Neural crest cell (in vitro differentiated cells): ENCODE measurements around the gene ANGEL2. TPM values are rescaled to one million over a fixed set of nuclear protein-coding genes. Genes with fewer than 3 reads are reported as not detected.

Experiments
- DNase-seq: peaks from one replicate; pipeline ENCODE4 v3.0.0; 2021; ENCODE audit warnings: low read depth, mixed read lengths, low spot score
- H3K27ac Mint-ChIP-seq: one replicate; pipeline ENCODE4 v1.8.0; 2021; ENCODE audit warnings: mild to moderate bottlenecking, mixed read lengths; ENCODE audit not compliant: unreplicated experiment
- H3K27me3 Mint-ChIP-seq: 2 replicates; pipeline ENCODE4 v1.8.0; 2021; ENCODE audit warnings: low read depth, mild to moderate bottlenecking, mixed read lengths
- H3K36me3 Mint-ChIP-seq: 2 replicates; pipeline ENCODE4 v1.8.0; 2021; ENCODE audit warnings: low read depth, mild to moderate bottlenecking, mixed read lengths
- H3K4me1 Mint-ChIP-seq: 2 replicates; pipeline ENCODE4 v1.8.0; 2021; ENCODE audit warnings: mixed read lengths
- H3K4me3 Mint-ChIP-seq: one replicate; pipeline ENCODE4 v1.8.0; 2021; ENCODE audit warnings: mild to moderate bottlenecking, mixed read lengths
- H3K9me3 Mint-ChIP-seq: 2 replicates; pipeline ENCODE4 v1.8.0; 2021; ENCODE audit warnings: mixed read lengths
- total RNA-seq: library from RNA; stranded (reverse); gene quantifications from 2 replicates; pipeline ENCODE4 v1.2.1, GENCODE V29; 2021
- TF ChIP-seq, protein P1 (sequence below): fragments of 200-600 bp; sonication (generic); conservative IDR thresholded peaks from 2 replicates; pipeline ENCODE4 v1.5.0; 2021; ENCODE audit warnings: antibody characterized with exemption, mild to moderate bottlenecking

Gene ANGEL2
- total RNA-seq, 1 donor from 2014 or later = 49.0 TPM

GRCh38 chr1:213055767-213056166 is 40.1 kb upstream of the ANGEL2 start:
- no peak overlapping the region for H3K27ac Mint-ChIP-seq
- DNase-seq = no peak
- H3K4me3 Mint-ChIP-seq = no peak overlapping the region
- peaks cover 5% of the 10 kb centered on the region for H3K36me3 Mint-ChIP-seq
- no peaks in the 10 kb centered on the region for H3K27me3 Mint-ChIP-seq
- TF ChIP-seq, protein P1, sequence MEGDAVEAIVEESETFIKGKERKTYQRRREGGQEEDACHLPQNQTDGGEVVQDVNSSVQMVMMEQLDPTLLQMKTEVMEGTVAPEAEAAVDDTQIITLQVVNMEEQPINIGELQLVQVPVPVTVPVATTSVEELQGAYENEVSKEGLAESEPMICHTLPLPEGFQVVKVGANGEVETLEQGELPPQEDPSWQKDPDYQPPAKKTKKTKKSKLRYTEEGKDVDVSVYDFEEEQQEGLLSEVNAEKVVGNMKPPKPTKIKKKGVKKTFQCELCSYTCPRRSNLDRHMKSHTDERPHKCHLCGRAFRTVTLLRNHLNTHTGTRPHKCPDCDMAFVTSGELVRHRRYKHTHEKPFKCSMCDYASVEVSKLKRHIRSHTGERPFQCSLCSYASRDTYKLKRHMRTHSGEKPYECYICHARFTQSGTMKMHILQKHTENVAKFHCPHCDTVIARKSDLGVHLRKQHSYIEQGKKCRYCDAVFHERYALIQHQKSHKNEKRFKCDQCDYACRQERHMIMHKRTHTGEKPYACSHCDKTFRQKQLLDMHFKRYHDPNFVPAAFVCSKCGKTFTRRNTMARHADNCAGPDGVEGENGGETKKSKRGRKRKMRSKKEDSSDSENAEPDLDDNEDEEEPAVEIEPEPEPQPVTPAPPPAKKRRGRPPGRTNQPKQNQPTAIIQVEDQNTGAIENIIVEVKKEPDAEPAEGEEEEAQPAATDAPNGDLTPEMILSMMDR = no peak
- peaks cover 5% of the 10 kb centered on the region for H3K9me3 Mint-ChIP-seq
- peaks cover 15% of the 10 kb centered on the region for H3K4me1 Mint-ChIP-seq

DNA sequence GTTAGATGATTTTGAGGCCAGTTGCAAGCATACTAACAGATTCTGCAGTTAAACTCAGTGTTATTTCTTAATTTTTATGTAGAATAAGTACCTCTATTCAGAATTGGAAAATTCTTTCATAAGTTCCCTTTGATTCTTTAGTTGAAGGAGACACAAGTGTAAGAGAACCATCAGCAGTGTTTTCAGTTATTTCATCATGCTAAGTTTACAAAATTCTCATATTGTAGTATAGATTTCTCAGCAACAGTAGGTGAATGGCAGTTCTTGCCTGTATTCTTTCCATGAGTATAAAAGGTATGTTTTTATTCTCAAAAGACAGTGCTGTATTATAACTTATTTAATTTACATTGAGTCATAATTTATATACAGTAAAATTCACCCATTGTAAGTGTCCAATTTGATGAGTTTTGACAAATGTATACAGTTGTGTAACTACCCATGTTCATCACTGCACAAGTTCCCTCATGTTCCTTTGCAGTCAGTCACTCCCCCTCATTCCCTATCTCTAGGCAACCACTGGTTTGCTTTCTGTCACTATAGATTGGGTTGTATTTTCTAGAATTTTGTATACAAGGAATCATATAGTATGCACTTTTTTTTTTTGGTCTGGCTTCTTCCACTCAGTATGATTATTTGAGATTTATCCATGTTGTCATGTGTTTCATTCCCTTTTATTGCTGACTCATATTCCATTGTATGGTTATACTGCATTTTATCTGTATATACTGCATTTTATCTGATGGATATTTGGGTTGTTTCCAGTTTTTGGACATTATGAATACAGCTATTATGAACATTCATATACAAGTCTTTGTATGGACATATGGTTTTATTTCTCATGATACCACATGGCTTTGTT is 39.3 kb upstream of the ANGEL2 start:
- Mint-ChIP-seq H3K4me3 (peak overlapping the region; percentile 12), H3K27ac (no peak overlapping the region), H3K27me3 (no peaks in the 10 kb centered on the region), H3K36me3 (peaks cover 13% of the 10 kb centered on the region), H3K9me3 (peaks cover 13% of the 10 kb centered on the region), H3K4me1 (peaks cover 23% of the 10 kb centered on the region)
- TF ChIP-seq, protein P1 = no peak
- DNase-seq = no peak

GRCh38 chr1:213054142-213054541 is 38.5 kb upstream of the ANGEL2 start:
- Mint-ChIP-seq H3K27me3 (peaks cover 2% of the 10 kb centered on the region), H3K4me1 (peaks cover 25% of the 10 kb centered on the region), H3K27ac (no peak overlapping the region), H3K9me3 (peaks cover 12% of the 10 kb centered on the region), H3K36me3 (peaks cover 14% of the 10 kb centered on the region), H3K4me3 (peak overlapping the region; percentile 31)
- no peak for DNase-seq
- TF ChIP-seq, protein P1 = no peak

- no peak for DNase-seq
- H3K9me3 Mint-ChIP-seq = peaks cover 11% of the 10 kb centered on the region
- H3K27ac Mint-ChIP-seq = no peak overlapping the region
- no peak overlapping the region for H3K4me3 Mint-ChIP-seq
- peaks cover 14% of the 10 kb centered on the region for H3K36me3 Mint-ChIP-seq
- TF ChIP-seq, protein P1 = no peak
- peaks cover 4% of the 10 kb centered on the region for H3K27me3 Mint-ChIP-seq
- H3K4me1 Mint-ChIP-seq = peaks cover 29% of the 10 kb centered on the region
These were observed 37.8 kb upstream of the ANGEL2 start for GRCh38 chr1:213053455-213053854.

DNA sequence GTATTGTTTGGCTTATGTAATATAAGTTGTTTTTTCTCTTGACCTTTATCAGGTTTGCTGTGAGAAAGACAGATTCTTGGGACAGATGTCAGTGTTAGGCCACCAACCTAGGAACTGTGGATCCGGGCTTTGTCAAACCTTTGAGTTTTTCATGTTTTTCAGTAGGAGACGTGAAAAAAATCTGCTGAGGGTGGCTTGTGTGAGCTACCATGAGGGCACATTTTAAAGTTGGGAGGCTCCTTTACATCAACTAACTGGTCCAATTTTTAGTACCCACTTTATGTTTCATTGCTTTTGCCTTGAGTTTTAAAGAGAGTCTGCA is 36.2 kb upstream of the ANGEL2 start:
- Mint-ChIP-seq H3K4me3 (peak overlapping the region; percentile 93), H3K36me3 (peaks cover 14% of the 10 kb centered on the region), H3K9me3 (peaks cover 14% of the 10 kb centered on the region), H3K27me3 (peaks cover 7% of the 10 kb centered on the region), H3K4me1 (peaks cover 29% of the 10 kb centered on the region), H3K27ac (no peak overlapping the region)
- no peak for DNase-seq
- TF ChIP-seq, protein P1 = no peak
